Measurements from ENCODE around the gene HMGCLL1.

The HMGCLL1 gene

GRCh38 chr6:55443238-55444134, 135.5 kb downstream of the HMGCLL1 start:
- no peak for DNase-seq (ENCODE audit: low read depth in 2 of 2)

GRCh38 chr6:55438203-55438602, 140.8 kb downstream of the HMGCLL1 start:
- DNase-seq (ENCODE audit: low read depth in 2 of 2), result no peak

GRCh38 chr6:55437141-55437540, 141.9 kb downstream of the HMGCLL1 start:
- no peak for DNase-seq (ENCODE audit: low read depth in 2 of 2)

GRCh38 chr6:55433446-55434130, 145.4 kb downstream of the HMGCLL1 start:
- peak; percentile 89 to 92 for DNase-seq (ENCODE audit: low read depth in 2 of 2)

GRCh38 chr6:55423933-55424332, 155.1 kb downstream of the HMGCLL1 start:
- DNase-seq (ENCODE audit: low read depth in 2 of 2), result no peak

GRCh38 chr6:55410674-55411073, 168.3 kb downstream of the HMGCLL1 start:
- DNase-seq (ENCODE audit: low read depth in 2 of 2), result no peak

GRCh38 chr6:55405474-55406235, 173.3 kb downstream of the HMGCLL1 start:
- no peak for DNase-seq (ENCODE audit: low read depth in 2 of 2)

GRCh38 chr6:55399351-55399750, 179.6 kb downstream of the HMGCLL1 start:
- DNase-seq (ENCODE audit: low read depth in 2 of 2), result peak in 1 of 2 experiments; percentile 5

- DNase-seq (ENCODE audit: low read depth in 2 of 2), result no peak
Measured at GRCh38 chr6:55397986-55398385, 181.0 kb downstream of the HMGCLL1 start.

- DNase-seq (ENCODE audit: low read depth in 2 of 2), result no peak
Measured at GRCh38 chr6:55395871-55396270, 183.1 kb downstream of the HMGCLL1 start.

GRCh38 chr6:55388211-55388610, 190.8 kb downstream of the HMGCLL1 start:
- peak in 1 of 2 experiments; percentile 13 for DNase-seq (ENCODE audit: low read depth in 2 of 2)
